Tibial nerve (tissue), 4 donors: Measurements from ENCODE around the gene ORC6.

Source experiments
- CTCF ChIP-seq, 5 experiments: fragments of 200-600 bp in 3 of 5; fragments of 450-650 bp in 2 of 5; sonication (generic) in 3 of 5; IDR thresholded peaks; one replicate each; pipeline ENCODE4 v1.5.1; 2016 to 2019; ENCODE audit warnings: antibody characterized with exemption in 5 of 5, mild to moderate bottlenecking in 3 of 5, moderate library complexity in 2 of 5
- EP300 ChIP-seq, 2 donors: sonication (generic); formaldehyde crosslinking; IDR thresholded peaks; one replicate each; pipeline ENCODE4 v1.6.1; 2017; ENCODE audit warnings: antibody characterized with exemption in 2 of 2, mild to moderate bottlenecking in 1 of 2

GRCh38 chr16:46687486-46687885 lies 2.0 kb upstream of the ORC6 start:
- TF ChIP-seq CTCF (IDR thresholded peaks at IDR 0.05) (no peak), EP300 (IDR thresholded peaks at IDR 0.05) (no peak)
